ENCODE results near the gene BFSP1.

The BFSP1 gene

DNA sequence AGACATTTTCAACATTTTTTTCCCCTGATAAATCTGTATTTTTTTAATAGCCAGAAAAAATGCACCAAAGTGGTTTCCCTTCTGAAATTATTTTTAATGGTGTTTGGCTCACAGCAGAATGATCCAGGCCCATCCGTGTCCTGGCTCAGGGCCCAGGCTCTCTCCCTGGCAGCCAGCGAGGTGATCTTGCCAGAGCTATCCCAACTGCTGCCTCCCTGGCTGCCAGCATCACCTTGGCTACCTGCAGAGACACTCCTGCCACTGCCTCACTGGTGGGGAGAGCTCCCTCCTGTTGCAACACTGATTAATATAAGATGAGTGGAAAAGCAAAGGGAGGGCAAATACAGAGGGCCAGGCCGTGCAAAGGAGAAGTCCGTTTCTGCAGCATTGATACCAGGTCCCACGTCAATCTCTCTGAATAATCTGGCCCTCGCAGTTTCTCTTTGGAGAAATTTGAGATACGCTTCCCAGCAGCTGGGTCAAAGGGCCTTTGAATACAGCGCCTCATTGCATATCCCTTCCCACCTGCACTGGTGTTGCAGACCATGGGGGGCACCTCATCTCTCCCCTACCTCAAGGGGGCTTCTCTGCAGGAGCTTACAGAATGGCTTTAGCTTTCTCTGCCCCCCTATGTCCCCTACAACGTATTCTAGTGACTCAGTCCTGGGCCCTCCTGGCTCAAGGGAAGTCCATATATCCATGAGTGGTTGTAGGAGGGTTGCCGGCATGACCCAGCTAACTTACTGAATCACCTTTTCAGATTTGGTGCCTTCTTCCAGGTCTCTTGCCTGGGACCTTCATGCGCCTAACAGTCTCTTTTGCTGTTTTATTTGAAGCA, 25.9 kb upstream of the BFSP1 start:
- TF ChIP-seq SNAI2 (CRISPR knock-in tag; IDR thresholded peaks at IDR 0.05) (no peak), OSR1 (CRISPR knock-in tag; IDR thresholded peaks at IDR 0.05) (no peak), TOX (CRISPR knock-in tag; IDR thresholded peaks at IDR 0.05; ENCODE audit: borderline replicate concordance) (no peak), CSDC2 (CRISPR knock-in tag; IDR thresholded peaks at IDR 0.05) (0 out of 2 replicates have a peak, but pooled peaks have one; percentile 61), ZC3H10 (CRISPR knock-in tag; IDR thresholded peaks at IDR 0.05) (no peak), ISL1 (CRISPR knock-in tag; IDR thresholded peaks at IDR 0.05) (peak; percentile 69; the same call in 1 of the 2 replicates), ZFP30 (CRISPR knock-in tag; IDR thresholded peaks at IDR 0.05) (no peak), ZNF70 (CRISPR knock-in tag; IDR thresholded peaks at IDR 0.05) (no peak), ZNF565 (CRISPR knock-in tag; conservative IDR thresholded peaks at IDR 0.05; ENCODE audit: low read depth) (no peak), ARNTL (CRISPR knock-in tag; IDR thresholded peaks at IDR 0.05; ENCODE audit: borderline replicate concordance, low read depth) (no peak), ZNF8 (CRISPR knock-in tag; IDR thresholded peaks at IDR 0.05) (no peak)
- TF ChIP-seq, protein P1, sequence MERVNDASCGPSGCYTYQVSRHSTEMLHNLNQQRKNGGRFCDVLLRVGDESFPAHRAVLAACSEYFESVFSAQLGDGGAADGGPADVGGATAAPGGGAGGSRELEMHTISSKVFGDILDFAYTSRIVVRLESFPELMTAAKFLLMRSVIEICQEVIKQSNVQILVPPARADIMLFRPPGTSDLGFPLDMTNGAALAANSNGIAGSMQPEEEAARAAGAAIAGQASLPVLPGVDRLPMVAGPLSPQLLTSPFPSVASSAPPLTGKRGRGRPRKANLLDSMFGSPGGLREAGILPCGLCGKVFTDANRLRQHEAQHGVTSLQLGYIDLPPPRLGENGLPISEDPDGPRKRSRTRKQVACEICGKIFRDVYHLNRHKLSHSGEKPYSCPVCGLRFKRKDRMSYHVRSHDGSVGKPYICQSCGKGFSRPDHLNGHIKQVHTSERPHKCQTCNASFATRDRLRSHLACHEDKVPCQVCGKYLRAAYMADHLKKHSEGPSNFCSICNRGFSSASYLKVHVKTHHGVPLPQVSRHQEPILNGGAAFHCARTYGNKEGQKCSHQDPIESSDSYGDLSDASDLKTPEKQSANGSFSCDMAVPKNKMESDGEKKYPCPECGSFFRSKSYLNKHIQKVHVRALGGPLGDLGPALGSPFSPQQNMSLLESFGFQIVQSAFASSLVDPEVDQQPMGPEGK (CRISPR knock-in tag; IDR thresholded peaks at IDR 0.05; ENCODE audit: borderline replicate concordance): no peak
- TF ChIP-seq, protein P2, sequence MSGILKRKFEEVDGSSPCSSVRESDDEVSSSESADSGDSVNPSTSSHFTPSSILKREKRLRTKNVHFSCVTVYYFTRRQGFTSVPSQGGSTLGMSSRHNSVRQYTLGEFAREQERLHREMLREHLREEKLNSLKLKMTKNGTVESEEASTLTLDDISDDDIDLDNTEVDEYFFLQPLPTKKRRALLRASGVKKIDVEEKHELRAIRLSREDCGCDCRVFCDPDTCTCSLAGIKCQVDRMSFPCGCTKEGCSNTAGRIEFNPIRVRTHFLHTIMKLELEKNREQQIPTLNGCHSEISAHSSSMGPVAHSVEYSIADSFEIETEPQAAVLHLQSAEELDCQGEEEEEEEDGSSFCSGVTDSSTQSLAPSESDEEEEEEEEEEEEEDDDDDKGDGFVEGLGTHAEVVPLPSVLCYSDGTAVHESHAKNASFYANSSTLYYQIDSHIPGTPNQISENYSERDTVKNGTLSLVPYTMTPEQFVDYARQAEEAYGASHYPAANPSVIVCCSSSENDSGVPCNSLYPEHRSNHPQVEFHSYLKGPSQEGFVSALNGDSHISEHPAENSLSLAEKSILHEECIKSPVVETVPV (CRISPR knock-in tag; IDR thresholded peaks at IDR 0.05): no peak

DNA sequence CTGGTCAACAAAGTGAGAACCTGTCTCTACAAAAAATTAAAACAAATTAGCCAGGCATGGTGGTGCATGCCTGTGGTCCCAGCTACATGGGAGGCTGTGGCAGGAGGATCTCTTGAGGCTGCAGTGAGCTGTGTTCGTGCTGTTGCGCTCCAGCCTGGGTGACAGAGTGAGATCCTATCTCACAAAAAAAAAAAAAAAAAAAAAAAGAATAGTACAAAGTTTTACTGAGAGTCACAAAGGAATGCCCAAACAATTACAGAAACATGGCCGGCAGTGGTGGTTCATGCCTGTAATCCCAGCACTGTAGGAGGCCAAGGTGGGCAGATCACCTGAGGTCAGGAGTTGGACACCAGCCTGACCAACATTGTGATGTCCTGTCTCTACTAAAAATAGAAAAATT, 23.9 kb upstream of the BFSP1 start:
- no peak for ATAC-seq
- TF ChIP-seq, protein P1 (CRISPR knock-in tag; IDR thresholded peaks at IDR 0.05; ENCODE audit: borderline replicate concordance): no peak
- TF ChIP-seq ZNF70 (CRISPR knock-in tag; IDR thresholded peaks at IDR 0.05) (no peak), TCF4 (CRISPR knock-in tag; IDR thresholded peaks at IDR 0.05; ENCODE audit: borderline replicate concordance) (no peak), ZNF8 (CRISPR knock-in tag; IDR thresholded peaks at IDR 0.05) (no peak), PPARA (CRISPR knock-in tag; IDR thresholded peaks at IDR 0.05; ENCODE audit: borderline replicate concordance) (no peak), TOX (CRISPR knock-in tag; IDR thresholded peaks at IDR 0.05; ENCODE audit: borderline replicate concordance) (no peak), RARB (CRISPR knock-in tag; IDR thresholded peaks at IDR 0.05) (no peak), ZFP30 (CRISPR knock-in tag; IDR thresholded peaks at IDR 0.05) (no peak), ESRRG (CRISPR knock-in tag; IDR thresholded peaks at IDR 0.05) (no peak), ZNF565 (CRISPR knock-in tag; conservative IDR thresholded peaks at IDR 0.05; ENCODE audit: low read depth) (no peak)

More for the DNA sequence above, 25.9 kb upstream of the BFSP1 start:
- peak; percentile 71 for ATAC-seq

DNA sequence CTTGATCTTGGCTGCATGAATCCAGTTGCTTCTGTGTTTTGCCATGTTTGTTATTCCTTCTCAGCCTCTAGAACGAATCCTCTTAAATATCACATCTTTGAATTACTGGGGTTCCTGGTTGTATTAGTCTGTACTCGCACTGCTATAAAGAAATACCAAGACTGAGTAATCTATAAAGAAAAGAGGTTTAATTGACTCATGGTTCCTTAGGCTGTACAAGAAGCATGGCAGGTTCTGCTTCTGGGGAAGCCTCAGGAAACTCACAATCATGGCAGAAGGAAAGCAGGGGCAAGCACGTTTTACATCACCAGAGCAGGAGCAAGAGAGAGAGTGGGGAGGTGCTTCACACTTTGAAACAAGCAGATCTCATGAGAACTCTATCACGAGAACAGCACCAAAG, 18.0 kb upstream of the BFSP1 start:
- no peak for ATAC-seq
- TF ChIP-seq TCF4 (CRISPR knock-in tag; IDR thresholded peaks at IDR 0.05; ENCODE audit: borderline replicate concordance): no peak
- no peak for TF ChIP-seq ZFP30 (CRISPR knock-in tag; IDR thresholded peaks at IDR 0.05)
- TF ChIP-seq TOX (CRISPR knock-in tag; IDR thresholded peaks at IDR 0.05; ENCODE audit: borderline replicate concordance): no peak
- TF ChIP-seq BACH2 (CRISPR knock-in tag; IDR thresholded peaks at IDR 0.05; ENCODE audit: borderline replicate concordance): no peak
- TF ChIP-seq PPARA (CRISPR knock-in tag; IDR thresholded peaks at IDR 0.05; ENCODE audit: borderline replicate concordance): no peak
- no peak for TF ChIP-seq ISL1 (CRISPR knock-in tag; IDR thresholded peaks at IDR 0.05)
- TF ChIP-seq, protein P1 (CRISPR knock-in tag; IDR thresholded peaks at IDR 0.05; ENCODE audit: borderline replicate concordance): no peak

DNA sequence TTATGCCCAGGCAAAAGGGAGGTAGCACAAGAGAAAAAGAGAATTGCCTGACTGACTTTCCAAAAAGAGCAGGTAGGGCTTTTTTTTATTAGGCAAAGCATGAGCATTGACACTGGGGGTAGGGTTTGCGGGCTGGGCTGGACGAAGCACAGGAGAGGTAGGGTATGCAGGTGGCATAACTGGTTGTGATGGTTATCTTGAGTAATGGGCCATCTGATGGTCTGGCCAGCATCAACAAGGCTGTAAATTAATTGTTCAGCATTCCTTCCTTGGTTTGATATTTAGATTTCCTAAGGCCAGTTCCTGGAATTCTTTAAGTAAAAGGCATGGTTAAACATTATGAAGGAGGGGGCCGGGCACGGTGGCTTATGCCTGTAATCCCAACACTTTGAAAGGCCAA, 13.9 kb upstream of the BFSP1 start:
- ATAC-seq: peak; percentile 14; the same call in 2 of the 3 replicates
- TF ChIP-seq ESRRG (CRISPR knock-in tag; IDR thresholded peaks at IDR 0.05) (0 out of 2 replicates have a peak, but pooled peaks have one; percentile 63), RARB (CRISPR knock-in tag; IDR thresholded peaks at IDR 0.05) (no peak), TCF4 (CRISPR knock-in tag; IDR thresholded peaks at IDR 0.05; ENCODE audit: borderline replicate concordance) (peak; percentile 88), ZFP30 (CRISPR knock-in tag; IDR thresholded peaks at IDR 0.05) (no peak), CSDC2 (CRISPR knock-in tag; IDR thresholded peaks at IDR 0.05) (0 out of 2 replicates have a peak, but pooled peaks have one; percentile 50), ZFP3 (CRISPR knock-in tag; IDR thresholded peaks at IDR 0.05) (no peak), OSR1 (CRISPR knock-in tag; IDR thresholded peaks at IDR 0.05) (no peak), ZNF8 (CRISPR knock-in tag; IDR thresholded peaks at IDR 0.05) (0 out of 2 replicates have a peak, but pooled peaks have one; percentile 9), BACH2 (CRISPR knock-in tag; IDR thresholded peaks at IDR 0.05; ENCODE audit: borderline replicate concordance) (no peak), PPARA (CRISPR knock-in tag; IDR thresholded peaks at IDR 0.05; ENCODE audit: borderline replicate concordance) (no peak)
- TF ChIP-seq, protein P3, sequence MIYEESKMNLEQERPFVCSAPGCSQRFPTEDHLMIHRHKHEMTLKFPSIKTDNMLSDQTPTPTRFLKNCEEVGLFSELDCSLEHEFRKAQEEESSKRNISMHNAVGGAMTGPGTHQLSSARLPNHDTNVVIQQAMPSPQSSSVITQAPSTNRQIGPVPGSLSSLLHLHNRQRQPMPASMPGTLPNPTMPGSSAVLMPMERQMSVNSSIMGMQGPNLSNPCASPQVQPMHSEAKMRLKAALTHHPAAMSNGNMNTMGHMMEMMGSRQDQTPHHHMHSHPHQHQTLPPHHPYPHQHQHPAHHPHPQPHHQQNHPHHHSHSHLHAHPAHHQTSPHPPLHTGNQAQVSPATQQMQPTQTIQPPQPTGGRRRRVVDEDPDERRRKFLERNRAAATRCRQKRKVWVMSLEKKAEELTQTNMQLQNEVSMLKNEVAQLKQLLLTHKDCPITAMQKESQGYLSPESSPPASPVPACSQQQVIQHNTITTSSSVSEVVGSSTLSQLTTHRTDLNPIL (CRISPR knock-in tag; IDR thresholded peaks at IDR 0.05; ENCODE audit: low read depth): peak; percentile 77; the same call in 1 of the 2 replicates
- TF ChIP-seq, protein P4, sequence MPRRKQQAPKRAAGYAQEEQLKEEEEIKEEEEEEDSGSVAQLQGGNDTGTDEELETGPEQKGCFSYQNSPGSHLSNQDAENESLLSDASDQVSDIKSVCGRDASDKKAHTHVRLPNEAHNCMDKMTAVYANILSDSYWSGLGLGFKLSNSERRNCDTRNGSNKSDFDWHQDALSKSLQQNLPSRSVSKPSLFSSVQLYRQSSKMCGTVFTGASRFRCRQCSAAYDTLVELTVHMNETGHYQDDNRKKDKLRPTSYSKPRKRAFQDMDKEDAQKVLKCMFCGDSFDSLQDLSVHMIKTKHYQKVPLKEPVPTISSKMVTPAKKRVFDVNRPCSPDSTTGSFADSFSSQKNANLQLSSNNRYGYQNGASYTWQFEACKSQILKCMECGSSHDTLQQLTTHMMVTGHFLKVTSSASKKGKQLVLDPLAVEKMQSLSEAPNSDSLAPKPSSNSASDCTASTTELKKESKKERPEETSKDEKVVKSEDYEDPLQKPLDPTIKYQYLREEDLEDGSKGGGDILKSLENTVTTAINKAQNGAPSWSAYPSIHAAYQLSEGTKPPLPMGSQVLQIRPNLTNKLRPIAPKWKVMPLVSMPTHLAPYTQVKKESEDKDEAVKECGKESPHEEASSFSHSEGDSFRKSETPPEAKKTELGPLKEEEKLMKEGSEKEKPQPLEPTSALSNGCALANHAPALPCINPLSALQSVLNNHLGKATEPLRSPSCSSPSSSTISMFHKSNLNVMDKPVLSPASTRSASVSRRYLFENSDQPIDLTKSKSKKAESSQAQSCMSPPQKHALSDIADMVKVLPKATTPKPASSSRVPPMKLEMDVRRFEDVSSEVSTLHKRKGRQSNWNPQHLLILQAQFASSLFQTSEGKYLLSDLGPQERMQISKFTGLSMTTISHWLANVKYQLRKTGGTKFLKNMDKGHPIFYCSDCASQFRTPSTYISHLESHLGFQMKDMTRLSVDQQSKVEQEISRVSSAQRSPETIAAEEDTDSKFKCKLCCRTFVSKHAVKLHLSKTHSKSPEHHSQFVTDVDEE (CRISPR knock-in tag; IDR thresholded peaks at IDR 0.05): peak; percentile 80

All from SK-N-SH treated with all-trans-retinoic acid at 6 μM for 48 hours (cell line).